Fibroblast of lung (primary cell): ENCODE data around the gene FBXW12.

ENCODE experiments used
- EZH2 ChIP-seq: IDR thresholded peaks from 2 replicates; pipeline ENCODE4 v1.5.1; 2012; ENCODE audit warnings: low read length, control low read depth, mild to moderate bottlenecking; ENCODE audit errors: missing control alignments
- TF ChIP-seq, protein P1 (sequence below), 2 donors: IDR thresholded peaks in 1 of 2; conservative IDR thresholded peaks in 1 of 2; 1 replicate in 1 of 2; 2 replicates in 1 of 2; pipeline ENCODE4 v1.5.1; 2011 to 2012; ENCODE audit warnings: low read length in 2 of 2, control low read depth in 1 of 2, inconsistent platforms in 1 of 2, low read depth in 1 of 2, mild to moderate bottlenecking in 1 of 2

DNA sequence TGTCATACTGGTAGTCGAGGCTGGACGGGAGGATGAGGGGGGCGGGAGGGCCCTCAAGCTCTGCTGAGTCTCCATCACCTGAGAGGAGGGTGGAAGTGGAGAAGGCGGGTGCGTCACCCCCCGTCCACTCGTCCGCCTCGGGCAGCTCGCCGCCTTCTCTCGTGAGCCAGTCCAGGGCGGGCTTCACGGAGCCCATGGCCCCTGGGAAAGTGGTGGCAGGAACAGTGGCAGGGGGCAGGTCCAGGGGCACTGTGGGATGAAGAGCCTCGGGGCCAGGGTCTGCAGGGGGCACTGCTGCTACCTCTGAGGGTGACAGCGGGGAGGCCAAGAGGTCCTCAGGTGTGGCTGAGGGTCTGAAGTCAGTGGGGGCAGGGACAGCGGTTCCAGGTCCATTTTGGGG, 47.6 kb downstream of the FBXW12 start:
- TF ChIP-seq, protein P1, sequence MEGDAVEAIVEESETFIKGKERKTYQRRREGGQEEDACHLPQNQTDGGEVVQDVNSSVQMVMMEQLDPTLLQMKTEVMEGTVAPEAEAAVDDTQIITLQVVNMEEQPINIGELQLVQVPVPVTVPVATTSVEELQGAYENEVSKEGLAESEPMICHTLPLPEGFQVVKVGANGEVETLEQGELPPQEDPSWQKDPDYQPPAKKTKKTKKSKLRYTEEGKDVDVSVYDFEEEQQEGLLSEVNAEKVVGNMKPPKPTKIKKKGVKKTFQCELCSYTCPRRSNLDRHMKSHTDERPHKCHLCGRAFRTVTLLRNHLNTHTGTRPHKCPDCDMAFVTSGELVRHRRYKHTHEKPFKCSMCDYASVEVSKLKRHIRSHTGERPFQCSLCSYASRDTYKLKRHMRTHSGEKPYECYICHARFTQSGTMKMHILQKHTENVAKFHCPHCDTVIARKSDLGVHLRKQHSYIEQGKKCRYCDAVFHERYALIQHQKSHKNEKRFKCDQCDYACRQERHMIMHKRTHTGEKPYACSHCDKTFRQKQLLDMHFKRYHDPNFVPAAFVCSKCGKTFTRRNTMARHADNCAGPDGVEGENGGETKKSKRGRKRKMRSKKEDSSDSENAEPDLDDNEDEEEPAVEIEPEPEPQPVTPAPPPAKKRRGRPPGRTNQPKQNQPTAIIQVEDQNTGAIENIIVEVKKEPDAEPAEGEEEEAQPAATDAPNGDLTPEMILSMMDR (conservative IDR thresholded peaks at IDR 0.05 in 1 of 2, IDR thresholded peaks at IDR 0.05 in 1 of 2; ENCODE audit: low read depth in 1 of 2, low read length in 2 of 2), result no peak
- no peak for TF ChIP-seq EZH2
